H1 (cell line): Measurements from ENCODE around the gene ZSWIM4. TPM values are rescaled to one million over a fixed set of nuclear protein-coding genes. Genes with fewer than 3 reads are reported as not detected.
A peak's percentile ranks its signal among the peaks of the same experiment; 100 is the strongest.

Source experiments
- CTCF ChIA-PET: fragments of 300-600 bp; sonication (Branson Sonifier 250); formaldehyde crosslinking; loops from one replicate; lab custom pipeline; 2021; ENCODE audit not compliant: partially characterized antibody; lab: Charles Lee
- POLR2A ChIA-PET: fragments of 300-600 bp; sonication (Branson Sonifier 250); formaldehyde crosslinking; loops from one replicate; lab custom pipeline; 2021; ENCODE audit warnings: inconsistent platforms; ENCODE audit not compliant: partially characterized antibody; lab: Charles Lee
- DNase-seq, 2 experiments: peaks; one replicate each; pipeline versions ENCODE4 v3.0.0 to v3.0.0-alpha.2; 2010 to 2022; ENCODE audit warnings: low spot score in 2 of 2, low read depth in 1 of 2, mixed read lengths in 1 of 2
- FAIRE-seq: peaks from 2 replicates; lab custom pipeline; 2011; peaks lifted over from hg19 to GRCh38; lab: Jason Lieb, UNC
- H2AFZ ChIP-seq: 2 replicates; pipeline ENCODE4 v1.8.1; 2012; ENCODE audit warnings: low read length, inconsistent platforms
- H2AK5ac ChIP-seq: 2 replicates; pipeline ENCODE4 v1.6.1; 2013; ENCODE audit warnings: low read depth, low read length
- H2BK120ac ChIP-seq: replicated peaks from 2 replicates; pipeline ENCODE3; 2013; ENCODE audit warnings: low read depth, low read length, inconsistent platforms
- H2BK12ac ChIP-seq: 2 replicates; pipeline ENCODE4 v1.6.1; 2013; ENCODE audit warnings: low read depth, low read length
- H2BK15ac ChIP-seq: 2 replicates; pipeline ENCODE4 v1.6.1; 2013; ENCODE audit warnings: low read length
- H2BK20ac ChIP-seq: 2 replicates; pipeline ENCODE4 v1.6.1; 2013; ENCODE audit warnings: low read length
- H2BK5ac ChIP-seq: 2 replicates; pipeline ENCODE4 v1.6.1; 2013; ENCODE audit warnings: low read depth, low read length
- H3K14ac ChIP-seq: 2 replicates; pipeline ENCODE4 v1.6.1; 2013; ENCODE audit warnings: inconsistent platforms; ENCODE audit not compliant: insufficient read length
- H3K18ac ChIP-seq: 2 replicates; pipeline ENCODE4 v1.6.1; 2013; ENCODE audit warnings: low read length; ENCODE audit errors: extremely low read depth
- H3K23ac ChIP-seq: 2 replicates; pipeline ENCODE4 v1.6.1; 2013; ENCODE audit warnings: inconsistent platforms; ENCODE audit not compliant: insufficient read length
- H3K23me2 ChIP-seq: 2 replicates; pipeline ENCODE4 v1.6.1; 2013; ENCODE audit warnings: low read depth, low read length
- H3K27ac ChIP-seq: 2 replicates; pipeline ENCODE4 v1.6.1; 2011; ENCODE audit warnings: low read depth, low read length, inconsistent platforms
- H3K27me3 ChIP-seq, 4 experiments: replicated peaks in 1 of 4; 1 replicate in 1 of 4; 2 replicates in 3 of 4; pipeline versions ENCODE4 v1.6.1 to v1.8.1; 2011 to 2013; ENCODE audit warnings: low read length in 3 of 4, mild to moderate bottlenecking in 3 of 4, inconsistent platforms in 2 of 4, mixed read lengths in 2 of 4, moderate library complexity in 1 of 4; ENCODE audit not compliant: control insufficient read depth in 3 of 4, insufficient read depth in 3 of 4; ENCODE audit errors: extremely low read depth in 1 of 4
- H3K36me3 ChIP-seq, 4 experiments: 2 replicates each; pipeline versions ENCODE4 v1.6.1 to v1.8.1; 2011 to 2013; ENCODE audit warnings: mild to moderate bottlenecking in 4 of 4, low read length in 3 of 4, moderate library complexity in 2 of 4, control low read depth in 1 of 4, inconsistent platforms in 1 of 4; ENCODE audit not compliant: insufficient read depth in 4 of 4, control insufficient read depth in 2 of 4
- H3K4ac ChIP-seq: replicated peaks from 2 replicates; pipeline ENCODE3; 2013; ENCODE audit warnings: low read length, low read depth, mixed read lengths, inconsistent platforms; ENCODE audit not compliant: insufficient read length
- H3K4me1 ChIP-seq, 4 experiments: replicated peaks in 1 of 4; 1 replicate in 1 of 4; 2 replicates in 3 of 4; pipeline versions ENCODE4 v1.6.1 to v1.8.1; 2011 to 2013; ENCODE audit warnings: low read length in 3 of 4, inconsistent platforms in 2 of 4, mixed read lengths in 1 of 4; ENCODE audit not compliant: insufficient read depth in 4 of 4, control insufficient read depth in 3 of 4
- H3K4me2 ChIP-seq, 2 experiments: 2 replicates each; pipeline versions ENCODE4 v1.6.1 to v1.8.1; 2011 to 2013; ENCODE audit warnings: low read depth in 2 of 2, low read length in 2 of 2, control low read depth in 1 of 2, inconsistent platforms in 1 of 2, mild to moderate bottlenecking in 1 of 2; ENCODE audit not compliant: insufficient read depth in 1 of 2
- H3K4me3 ChIP-seq, 4 experiments: fragments of 200-600, 300-600 bp in 1 of 4; sonication (generic), shearing (Covaris generic), sonication (Bioruptor Twin) in 1 of 4; 2 replicates each; pipeline versions ENCODE4 v1.5.1 to v1.8.1; 2011 to 2016; ENCODE audit warnings: low read length in 4 of 4, low read depth in 3 of 4, control low read depth in 2 of 4, inconsistent platforms in 2 of 4, mild to moderate bottlenecking in 2 of 4, mixed read lengths in 1 of 4, moderate library complexity in 1 of 4; ENCODE audit not compliant: insufficient read depth in 2 of 4; ENCODE audit errors: extremely low read depth in 1 of 4
- H3K56ac ChIP-seq: replicated peaks from 2 replicates; pipeline ENCODE3; 2013; ENCODE audit warnings: low read depth, mild to moderate bottlenecking, mixed read lengths, low read length, inconsistent platforms; ENCODE audit not compliant: insufficient read length
- H3K79me1 ChIP-seq: 2 replicates; pipeline ENCODE4 v1.6.1; 2013; ENCODE audit warnings: low read depth, low read length, control low read depth
- H3K79me2 ChIP-seq, 2 experiments: 2 replicates each; pipeline versions ENCODE4 v1.6.1 to v1.8.1; 2012 to 2013; ENCODE audit warnings: low read length in 2 of 2, mild to moderate bottlenecking in 2 of 2, inconsistent platforms in 1 of 2; ENCODE audit not compliant: insufficient read depth in 2 of 2, control insufficient read depth in 1 of 2
- H3K9ac ChIP-seq, 4 experiments: replicated peaks in 1 of 4; 1 replicate in 1 of 4; 2 replicates in 3 of 4; pipeline versions ENCODE4 v1.6.1 to v1.8.1; 2011 to 2013; ENCODE audit warnings: low read depth in 3 of 4, low read length in 3 of 4, control low read depth in 2 of 4, mild to moderate bottlenecking in 2 of 4, moderate library complexity in 2 of 4, inconsistent platforms in 1 of 4; ENCODE audit errors: extremely low read depth in 1 of 4
- H3K9me3 ChIP-seq, 2 experiments: 2 replicates each; pipeline versions ENCODE4 v1.6.1 to v1.8.1; 2012 to 2013; ENCODE audit warnings: mild to moderate bottlenecking in 2 of 2, moderate library complexity in 2 of 2, control low read depth in 1 of 2, inconsistent platforms in 1 of 2, low read depth in 1 of 2, low read length in 1 of 2, mixed read lengths in 1 of 2; ENCODE audit not compliant: insufficient read depth in 2 of 2
- H4K20me1 ChIP-seq, 2 experiments: replicated peaks in 1 of 2; 2 replicates each; pipeline versions ENCODE3 to v1.8.1; 2011 to 2013; ENCODE audit warnings: inconsistent platforms in 2 of 2, low read length in 2 of 2, mild to moderate bottlenecking in 1 of 2; ENCODE audit not compliant: insufficient read depth in 2 of 2, control insufficient read depth in 1 of 2
- H4K5ac ChIP-seq: 2 replicates; pipeline ENCODE4 v1.6.1; 2013; ENCODE audit warnings: low read length, low read depth, mixed read lengths, inconsistent platforms; ENCODE audit not compliant: insufficient read length
- H4K8ac ChIP-seq: 2 replicates; pipeline ENCODE4 v1.8.0; 2013; ENCODE audit warnings: mild to moderate bottlenecking, moderate library complexity, low read length, inconsistent platforms; ENCODE audit not compliant: insufficient read depth; ENCODE audit errors: extremely low read depth
- H4K91ac ChIP-seq: replicated peaks from 2 replicates; pipeline ENCODE3; 2013; ENCODE audit warnings: low read length, mixed read lengths, inconsistent platforms; ENCODE audit not compliant: insufficient read length
- JUN ChIP-seq: IDR thresholded peaks from 2 replicates; pipeline ENCODE4 v1.6.1; 2011; ENCODE audit warnings: low read depth, mild to moderate bottlenecking, improper control_type of control experiment, low read length
- JUND ChIP-seq: IDR thresholded peaks from 2 replicates; pipeline ENCODE4 v1.6.1; 2011; ENCODE audit warnings: mild to moderate bottlenecking, improper control_type of control experiment, low read length
- KDM1A ChIP-seq: fragments of 200-600, 300-600 bp; sonication (generic); IDR thresholded peaks from 2 replicates; pipeline ENCODE4 v1.7.1; 2016; ENCODE audit warnings: mild to moderate bottlenecking, low read length, borderline replicate concordance
- MAFK ChIP-seq: IDR thresholded peaks from 2 replicates; pipeline ENCODE4 v1.6.1; 2012; ENCODE audit warnings: low read depth, mild to moderate bottlenecking, improper control_type of control experiment, low read length
- POLR2A ChIP-seq, 2 experiments: IDR thresholded peaks; 1 replicate in 1 of 2; 2 replicates in 1 of 2; pipeline ENCODE4 v1.6.1; 2011; ENCODE audit warnings: low read depth in 2 of 2, low read length in 2 of 2, mild to moderate bottlenecking in 2 of 2; ENCODE audit errors: control extremely low read depth in 1 of 2
- RNF2 ChIP-seq: fragments of 200-900, 300-1000 bp; sonication (generic); IDR thresholded peaks from 2 replicates; pipeline ENCODE4 v1.7.1; 2016; ENCODE audit warnings: borderline replicate concordance, low read depth, mild to moderate bottlenecking, antibody characterized with exemption, low read length; ENCODE audit not compliant: poor library complexity, severe bottlenecking; ENCODE audit errors: missing control alignments
- SP4 ChIP-seq: IDR thresholded peaks from 2 replicates; pipeline ENCODE4 v1.6.1; 2012; ENCODE audit warnings: low read length, inconsistent platforms
- TAF1 ChIP-seq: IDR thresholded peaks from 2 replicates; pipeline ENCODE4 v1.6.1; 2011; ENCODE audit warnings: mild to moderate bottlenecking, low read depth, low read length
- whole genome bisulfite sequencing, 2 experiments: shearing (Covaris generic) in 1 of 2; methylation state at CpG; one replicate each; pipeline versions ENCODE4 v1.1.6 to v1.1.7; 2013 to 2015; ENCODE audit warnings: low lambda C conversion rate in 2 of 2, mixed read lengths in 2 of 2, inconsistent platforms in 1 of 2, low coverage in 1 of 2, missing lambda C conversion rate in 1 of 2; ENCODE audit not compliant: insufficient replicate concordance in 2 of 2, insufficient coverage in 1 of 2, insufficient read length in 1 of 2; ENCODE audit errors: extremely low coverage in 1 of 2, missing lambda C conversion rate in 1 of 2; 5-methylcytosine and 5-hydroxymethylcytosine counted together
- polyA plus RNA-seq, 7 experiments: library from polyadenylated mRNA; depleted of rRNA in 3 of 7; stranded (reverse) in 5 of 7; unstranded in 2 of 7; fragments of >200 nt in 5 of 7; fragments of 200-250 nt in 2 of 7; gene quantifications; 1 replicate in 5 of 7; 2 replicates in 1 of 7; 4 replicates in 1 of 7; pipeline versions ENCODE4 v1.2.1 to v1.2.3, GENCODE V29; 2011 to 2013; ENCODE audit warnings: missing spikeins in 2 of 7, mixed read lengths in 2 of 7
- total RNA-seq: library from RNA; stranded (reverse); fragmentation: NEBNext Ultra II Directional; extraction: Animal tissue kit (Norgen Biotek cat#: 25700); gene quantifications from 2 replicates; pipeline ENCODE4 v1.2.1, GENCODE V29; 2021

Gene ZSWIM4
- total and polyA plus RNA-seq, 2 of the 8 experiments (the other 6 are each of a cell fraction or from before 2014, with no cell fraction given), result 12.2 to 31.1 TPM

- Histone ChIP-seq H3K4me2 (peak overlapping the region; percentile 53 to 68), H2BK5ac (peak overlapping the region; percentile 92), H3K14ac (no peak overlapping the region), H3K18ac (peak overlapping the region; percentile 73), H3K9ac (peak overlapping the region in 2 of 4 experiments; percentile 13 to 47; a peak in 3 of 7 replicates), H3K4me1 (peaks cover 6 to 23% (median 16%) of the 10 kb centered on the region in 4 experiments), H3K27me3 (no peaks in the 10 kb centered on the region), H2AK5ac (peak overlapping the region; percentile 98), H3K23ac (no peak overlapping the region), H2AFZ (no peak overlapping the region; the same call in 1 of the 2 replicates), H4K20me1 (no peaks in the 10 kb centered on the region), H3K4ac (no peak overlapping the region), H3K79me1 (no peaks in the 10 kb centered on the region), H2BK20ac (peak overlapping the region; percentile 91; the same call in 1 of the 2 replicates), H3K4me3 (peak overlapping the region in 3 of 4 experiments; percentile 3 to 42 (median 10); a peak in 4 of 8 replicates), H2BK120ac (no peak overlapping the region), H3K9me3 (no peaks in the 10 kb centered on the region), H3K56ac (no peak overlapping the region), H2BK12ac (peak overlapping the region; percentile 100), H4K91ac (peak overlapping the region; percentile 72), H3K79me2 (no peaks in the 10 kb centered on the region), H4K5ac (no peak overlapping the region), H3K23me2 (peaks cover 13% of the 10 kb centered on the region; the same call in 1 of the 2 replicates), H3K27ac (peak overlapping the region; percentile 67), H2BK15ac (peak overlapping the region; percentile 95; the same call in 1 of the 2 replicates), H3K36me3 (no peaks in the 10 kb centered on the region), H4K8ac (peak overlapping the region; percentile 91)
- ChIA-PET CTCF (interaction anchor here (0.6 to 3.6 kb wide), 9 partner anchors 9 to 471 kb away, joined by 3 to 31 read pairs (median 4); no protein-coding TSS in a partner anchor), POLR2A (interaction anchor here (1.0 to 9.2 kb wide), 6 partner anchors 9 to 76 kb away, joined by 3 to 62 read pairs (median 6); partner anchors contain the start of gene ZSWIM4)
- DNase-seq (no peak), FAIRE-seq (no peak)
- TF ChIP-seq RNF2, result no peak
- no peak for TF ChIP-seq KDM1A
- no peak for TF ChIP-seq MAFK
- peak; percentile 85 for TF ChIP-seq JUN
- TF ChIP-seq TAF1, result no peak
- peak in 1 of 2 experiments; percentile 35; a peak in 1 of 3 replicates for TF ChIP-seq POLR2A (IDR thresholded peaks at IDR 0.05; ENCODE audit: control extremely low read depth in 1 of 2, low read depth in 2 of 2, low read length in 2 of 2)
- no peak for TF ChIP-seq SP4
- peak; percentile 91 for TF ChIP-seq JUND
- 84% methylated on average over 23 of the region's 26 CpGs; no CpG with 5 or more reads in 1 of the 2 experiments for WGBS, 2 experiments
These were observed 55.9 kb downstream of the ZSWIM4 start for GRCh38 chr19:13850910-13851733.
